Measurements from ENCODE around the gene GGT5.
"Not testable (repeated sequence)": the region's sequence is repeated elsewhere in the genome, so short reads cannot be mapped to it uniquely, and the experiment has no call there.

DNA sequence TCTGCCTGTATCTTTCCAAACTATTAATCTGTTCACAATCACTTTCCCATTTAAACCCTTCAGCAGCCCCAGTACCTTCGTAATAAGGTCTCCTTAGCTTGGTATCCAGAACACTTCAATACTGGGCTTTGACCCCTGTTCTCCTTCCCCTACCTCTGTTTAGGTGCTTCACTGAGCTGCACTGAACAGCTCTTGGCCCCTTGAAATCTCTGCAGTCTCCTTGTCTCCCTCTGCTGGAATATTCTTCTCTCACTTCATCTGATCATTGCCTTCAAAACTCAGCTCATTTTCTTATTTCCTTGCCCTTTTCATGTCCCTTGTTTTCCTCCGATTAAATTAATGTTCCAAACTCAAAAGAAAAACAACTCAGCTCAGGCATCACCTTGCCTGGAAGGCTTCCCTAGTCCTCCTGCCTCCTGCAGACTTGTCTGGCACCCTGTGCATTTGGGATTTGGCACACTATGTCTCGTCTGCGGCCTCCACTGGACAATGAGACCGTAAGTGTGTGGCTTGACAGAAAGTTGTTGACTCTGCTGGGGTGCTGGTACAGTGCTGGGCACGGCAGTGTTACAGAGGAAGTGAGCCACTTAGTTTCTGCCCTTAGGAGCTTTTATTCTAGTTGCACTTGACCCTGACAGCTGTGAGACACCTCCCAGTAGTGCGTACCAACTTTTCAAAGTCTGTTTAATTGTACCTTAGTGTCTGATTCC, 30.0 kb upstream of the GGT5 start:
- peak; percentile 4 for TF ChIP-seq CTCF (IDR thresholded peaks at IDR 0.05; ENCODE audit: low read depth, low read length, missing input control)
- peak in 1 of 2 donors; percentile 23 for TF ChIP-seq RAD21 (IDR thresholded peaks at IDR 0.05)
- TF ChIP-seq REST (IDR thresholded peaks at IDR 0.05); JUND (IDR thresholded peaks at IDR 0.05); TAF1 (conservative IDR thresholded peaks at IDR 0.05); EGR1 (IDR thresholded peaks at IDR 0.05; ENCODE audit: low read depth in 2 of 2); GABPA (IDR thresholded peaks at IDR 0.05 in 1 of 2, conservative IDR thresholded peaks at IDR 0.05 in 1 of 2); FOXA1 (IDR thresholded peaks at IDR 0.05); SP1 (IDR thresholded peaks at IDR 0.05); HNF4A (conservative IDR thresholded peaks at IDR 0.05); YY1 (IDR thresholded peaks at IDR 0.05): not testable (repeated sequence)
- TF ChIP-seq, protein P1, sequence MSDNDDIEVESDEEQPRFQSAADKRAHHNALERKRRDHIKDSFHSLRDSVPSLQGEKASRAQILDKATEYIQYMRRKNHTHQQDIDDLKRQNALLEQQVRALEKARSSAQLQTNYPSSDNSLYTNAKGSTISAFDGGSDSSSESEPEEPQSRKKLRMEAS (IDR thresholded peaks at IDR 0.05): not testable (repeated sequence)
- TF ChIP-seq, protein P2, sequence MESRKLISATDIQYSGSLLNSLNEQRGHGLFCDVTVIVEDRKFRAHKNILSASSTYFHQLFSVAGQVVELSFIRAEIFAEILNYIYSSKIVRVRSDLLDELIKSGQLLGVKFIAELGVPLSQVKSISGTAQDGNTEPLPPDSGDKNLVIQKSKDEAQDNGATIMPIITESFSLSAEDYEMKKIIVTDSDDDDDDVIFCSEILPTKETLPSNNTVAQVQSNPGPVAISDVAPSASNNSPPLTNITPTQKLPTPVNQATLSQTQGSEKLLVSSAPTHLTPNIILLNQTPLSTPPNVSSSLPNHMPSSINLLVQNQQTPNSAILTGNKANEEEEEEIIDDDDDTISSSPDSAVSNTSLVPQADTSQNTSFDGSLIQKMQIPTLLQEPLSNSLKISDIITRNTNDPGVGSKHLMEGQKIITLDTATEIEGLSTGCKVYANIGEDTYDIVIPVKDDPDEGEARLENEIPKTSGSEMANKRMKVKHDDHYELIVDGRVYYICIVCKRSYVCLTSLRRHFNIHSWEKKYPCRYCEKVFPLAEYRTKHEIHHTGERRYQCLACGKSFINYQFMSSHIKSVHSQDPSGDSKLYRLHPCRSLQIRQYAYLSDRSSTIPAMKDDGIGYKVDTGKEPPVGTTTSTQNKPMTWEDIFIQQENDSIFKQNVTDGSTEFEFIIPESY (IDR thresholded peaks at IDR 0.05): not testable (repeated sequence)

Data from liver (tissue), 3 donors.